Epithelial cell of esophagus (primary cell): Measurements from ENCODE around the gene LSG1.

Experiments
- DNase-seq: peaks from one replicate; pipeline ENCODE4 v3.0.0; 2010; ENCODE audit warnings: low read depth
- H3K4me3 ChIP-seq: 2 replicates; pipeline ENCODE4 v1.5.1; 2011; ENCODE audit warnings: mild to moderate bottlenecking, low read length, control low read depth
- CTCF ChIP-seq: IDR thresholded peaks from 2 replicates; pipeline ENCODE4 v1.5.1; 2011; ENCODE audit warnings: low read depth, mild to moderate bottlenecking, low read length, control low read depth, inconsistent platforms; ENCODE audit not compliant: insufficient read depth; ENCODE audit errors: missing control alignments

Gene LSG1

GRCh38 chr3:194696702-194697101 lies 24.7 kb upstream of the LSG1 start:
- no peak for DNase-seq
- TF ChIP-seq CTCF: no peak
- H3K4me3 ChIP-seq: no peak overlapping the region

- no peak for DNase-seq
- no peak overlapping the region for H3K4me3 ChIP-seq
- TF ChIP-seq CTCF: no peak
Measured at GRCh38 chr3:194691481-194692283, 19.7 kb upstream of the LSG1 start.

GRCh38 chr3:194690501-194691372 lies 18.7 kb upstream of the LSG1 start:
- TF ChIP-seq CTCF: no peak
- DNase-seq: peak; percentile 43
- H3K4me3 ChIP-seq: no peak overlapping the region

- no peak for DNase-seq
- no peak overlapping the region for H3K4me3 ChIP-seq
- TF ChIP-seq CTCF: no peak
Measured at GRCh38 chr3:194689493-194689944, 17.5 kb upstream of the LSG1 start.

GRCh38 chr3:194688946-194689345 lies 17.0 kb upstream of the LSG1 start:
- no peak for TF ChIP-seq CTCF
- H3K4me3 ChIP-seq: no peak overlapping the region
- no peak for DNase-seq

GRCh38 chr3:194688200-194688740 lies 16.3 kb upstream of the LSG1 start:
- H3K4me3 ChIP-seq: no peak overlapping the region
- TF ChIP-seq CTCF: no peak
- no peak for DNase-seq
